Astrocyte (in vitro differentiated cells and primary cell): ENCODE data around the gene FAHD1.

ENCODE experiments used
- CTCF ChIP-seq: IDR thresholded peaks from 2 replicates; pipeline ENCODE4 v1.5.1; 2011; ENCODE audit warnings: low read depth, mild to moderate bottlenecking, inconsistent platforms, low read length, moderate library complexity; ENCODE audit not compliant: insufficient read depth
- EZH2 ChIP-seq: IDR thresholded peaks from 2 replicates; pipeline ENCODE4 v1.6.1; 2012; ENCODE audit warnings: mild to moderate bottlenecking, low read length, inconsistent platforms; ENCODE audit not compliant: insufficient read depth

- no peak for TF ChIP-seq CTCF
- TF ChIP-seq EZH2: no peak
These were observed 45.1 kb upstream of the FAHD1 start for GRCh38 chr16:1781758-1782407.
